HL-60 (cell line): ENCODE data around the gene ABCG2.

Source experiments
- DNase-seq, 2 experiments: peaks; one replicate each; pipeline ENCODE4 v3.0.0-alpha.2; 2010 to 2020; ENCODE audit warnings: low read depth in 1 of 2, low spot score in 1 of 2
- H3K27ac ChIP-seq: fragments of 250-450 bp; sonication (Bioruptor Pico); replicated peaks from 2 replicates; pipeline ENCODE4 v1.5.1; 2020; ENCODE audit warnings: mild to moderate bottlenecking, moderate library complexity
- H3K27me3 ChIP-seq: fragments of 250-450 bp; sonication (Bioruptor Pico); 2 replicates; pipeline ENCODE4 v1.5.1; 2021; ENCODE audit warnings: mild to moderate bottlenecking, moderate library complexity; ENCODE audit not compliant: insufficient read depth, poor library complexity, severe bottlenecking
- H3K4me3 ChIP-seq: replicated peaks from 2 replicates; pipeline ENCODE4 v1.5.1; 2011; ENCODE audit warnings: mild to moderate bottlenecking, control low read depth, low read length; ENCODE audit not compliant: insufficient read depth
- CTCF ChIP-seq: IDR thresholded peaks from one replicate; pipeline ENCODE4 v1.5.1; 2011; ENCODE audit warnings: low read length, control low read depth, inconsistent platforms; ENCODE audit not compliant: insufficient read depth
- GABPA ChIP-seq: IDR thresholded peaks from 2 replicates; pipeline ENCODE4 v1.6.1; 2012; ENCODE audit warnings: low read depth
- POLR2AphosphoS5 ChIP-seq: IDR thresholded peaks from 2 replicates; pipeline ENCODE4 v1.6.1; 2012; ENCODE audit warnings: low read depth
- REST ChIP-seq: IDR thresholded peaks from 2 replicates; pipeline ENCODE4 v1.6.1; 2012; ENCODE audit warnings: low read depth; ENCODE audit not compliant: insufficient replicate concordance
- SPI1 ChIP-seq: IDR thresholded peaks from 2 replicates; pipeline ENCODE4 v1.6.1; 2012; ENCODE audit warnings: low read depth, mild to moderate bottlenecking, borderline replicate concordance

The ABCG2 gene

GRCh38 chr4:88107406-88108107 lies 50.9 kb downstream of the ABCG2 start:
- H3K27me3 ChIP-seq: peaks cover 3% of the 10 kb centered on the region
- DNase-seq: peak in 1 of 2 experiments; percentile 58
- H3K27ac ChIP-seq: no peak overlapping the region
- no peak overlapping the region for H3K4me3 ChIP-seq
- TF ChIP-seq REST (no peak), GABPA (no peak), POLR2AphosphoS5 (no peak), CTCF (no peak), SPI1 (no peak)

GRCh38 chr4:88106205-88106604 lies 52.2 kb downstream of the ABCG2 start:
- Histone ChIP-seq H3K27ac (no peak overlapping the region), H3K27me3 (peaks cover 3% of the 10 kb centered on the region), H3K4me3 (no peak overlapping the region)
- no peak for TF ChIP-seq POLR2AphosphoS5
- TF ChIP-seq GABPA: no peak
- no peak for TF ChIP-seq SPI1
- no peak for TF ChIP-seq REST
- TF ChIP-seq CTCF: no peak
- no peak for DNase-seq

GRCh38 chr4:88104902-88105610 lies 53.4 kb downstream of the ABCG2 start:
- no peak for DNase-seq
- H3K27ac ChIP-seq: no peak overlapping the region

More at GRCh38 chr4:88104902-88105610, 53.4 kb downstream of the ABCG2 start:
- Histone ChIP-seq H3K27me3 (peaks cover 5% of the 10 kb centered on the region), H3K4me3 (no peak overlapping the region)
- TF ChIP-seq POLR2AphosphoS5 (no peak), GABPA (no peak), SPI1 (no peak), REST (no peak), CTCF (no peak)
